OCI-LY1 (cell line): ENCODE data around the gene GXYLT2.
A peak's percentile ranks its signal among the peaks of the same experiment; 100 is the strongest.

Source experiments
- H2AFZ ChIP-seq: fragments of 200-600 bp; sonication (generic), shearing (Covaris generic); 2 replicates; pipeline ENCODE4 v1.6.0; 2014; ENCODE audit warnings: antibody characterized with exemption, mild to moderate bottlenecking, low read length
- H3F3A ChIP-seq: fragments of 200-600 bp; sonication (generic), shearing (Covaris generic); 2 replicates; pipeline ENCODE4 v1.6.0; 2014; ENCODE audit warnings: mild to moderate bottlenecking, antibody characterized with exemption, low read length, moderate library complexity; ENCODE audit not compliant: insufficient read depth
- H3K27ac ChIP-seq: fragments of 200-600 bp; sonication (generic); 2 replicates; pipeline ENCODE4 v1.5.1; 2014; ENCODE audit warnings: low read length, mixed run types, mild to moderate bottlenecking, low read depth; ENCODE audit not compliant: poor library complexity, severe bottlenecking
- H3K27me3 ChIP-seq: fragments of 200-600 bp; sonication (generic); 2 replicates; pipeline ENCODE4 v1.6.0; 2014; ENCODE audit warnings: antibody characterized with exemption, mild to moderate bottlenecking, low read length, moderate library complexity; ENCODE audit not compliant: insufficient read depth
- H3K36me3 ChIP-seq: fragments of 200-600 bp; sonication (generic); 2 replicates; pipeline ENCODE4 v1.6.1; 2014; ENCODE audit warnings: mild to moderate bottlenecking, antibody characterized with exemption, low read length, moderate library complexity, mixed read lengths; ENCODE audit not compliant: insufficient read depth
- H3K4me1 ChIP-seq: fragments of 200-600 bp; sonication (generic); 2 replicates; pipeline ENCODE4 v1.5.1; 2014; ENCODE audit warnings: mild to moderate bottlenecking, low read length, moderate library complexity; ENCODE audit not compliant: insufficient read depth, severe bottlenecking
- H3K4me2 ChIP-seq: fragments of 200-600 bp; sonication (generic), shearing (Covaris generic); 2 replicates; pipeline ENCODE4 v1.6.1; 2014; ENCODE audit warnings: low read length
- H3K4me3 ChIP-seq: fragments of 200-600 bp; sonication (generic); 2 replicates; pipeline ENCODE4 v1.5.1; 2014; ENCODE audit warnings: low read length, low read depth, mild to moderate bottlenecking, mixed read lengths; ENCODE audit not compliant: poor library complexity, severe bottlenecking
- H3K79me2 ChIP-seq: fragments of 200-600 bp; shearing (Covaris generic); 2 replicates; pipeline ENCODE4 v1.6.1; 2016; ENCODE audit warnings: mixed run types, low read length, mixed read lengths; ENCODE audit not compliant: insufficient read depth
- H3K9ac ChIP-seq: fragments of 200-600 bp; sonication (generic), shearing (Covaris generic); 2 replicates; pipeline ENCODE4 v1.6.1; 2014; ENCODE audit warnings: mild to moderate bottlenecking, low read length, mixed read lengths
- H3K9me2 ChIP-seq: fragments of 200-600 bp; sonication (generic), shearing (Covaris generic); 2 replicates; pipeline ENCODE4 v1.6.1; 2014; ENCODE audit warnings: low read depth, mild to moderate bottlenecking, low read length, mixed read lengths
- H3K9me3 ChIP-seq: fragments of 200-600 bp; shearing (Covaris generic); 2 replicates; pipeline ENCODE4 v1.6.1; 2014; ENCODE audit warnings: low read length, mixed read lengths
- H4K20me1 ChIP-seq: fragments of 200-600 bp; sonication (generic), shearing (Covaris generic); 2 replicates; pipeline ENCODE4 v1.6.0; 2016; ENCODE audit warnings: mild to moderate bottlenecking, low read length; ENCODE audit not compliant: insufficient read depth
- CTCF ChIP-seq: fragments of 200-600 bp; sonication (generic), shearing (Covaris generic); IDR thresholded peaks from 2 replicates; pipeline ENCODE4 v1.5.1; 2017; ENCODE audit warnings: mild to moderate bottlenecking, antibody characterized with exemption, low read length, moderate library complexity, mixed read lengths
- EZH2 ChIP-seq: fragments of 200-600 bp; sonication (generic), shearing (Covaris generic); IDR thresholded peaks from 2 replicates; pipeline ENCODE4 v1.8.0; 2017; ENCODE audit warnings: borderline replicate concordance, mixed run types, mild to moderate bottlenecking, antibody characterized with exemption, low read length, moderate library complexity, mixed read lengths

GXYLT2 gene

GRCh38 chr3:72887343-72887704, 522 bp upstream of the GXYLT2 start:
- TF ChIP-seq CTCF (no peak), EZH2 (no peak)
- no peaks in the 10 kb centered on the region for H3F3A ChIP-seq
- H3K36me3 ChIP-seq, result no peaks in the 10 kb centered on the region
- no peaks in the 10 kb centered on the region for H3K9me3 ChIP-seq
- H3K4me2 ChIP-seq, result peak overlapping the region; percentile 68
- H3K9me2 ChIP-seq, result no peaks in the 10 kb centered on the region
- no peak overlapping the region; the same call in 1 of the 2 replicates for H3K9ac ChIP-seq
- H3K79me2 ChIP-seq, result no peaks in the 10 kb centered on the region
- no peaks in the 10 kb centered on the region for H4K20me1 ChIP-seq
- H3K27me3 ChIP-seq, result peaks cover 11% of the 10 kb centered on the region; the same call in 1 of the 2 replicates
- H3K4me1 ChIP-seq, result peaks cover 5% of the 10 kb centered on the region
- H2AFZ ChIP-seq, result no peak overlapping the region
- no peak overlapping the region for H3K27ac ChIP-seq
- peak overlapping the region; percentile 53 for H3K4me3 ChIP-seq

- H3K27ac ChIP-seq, result no peak overlapping the region
- peaks cover 11% of the 10 kb centered on the region; the same call in 1 of the 2 replicates for H3K27me3 ChIP-seq
- H3K9ac ChIP-seq, result no peak overlapping the region
- no peaks in the 10 kb centered on the region for H4K20me1 ChIP-seq
- H3K36me3 ChIP-seq, result no peaks in the 10 kb centered on the region
- H3K4me2 ChIP-seq, result peak overlapping the region; percentile 41; the same call in 1 of the 2 replicates
- H3K9me2 ChIP-seq, result no peaks in the 10 kb centered on the region
- no peak overlapping the region for H3K4me3 ChIP-seq
- H3F3A ChIP-seq, result no peaks in the 10 kb centered on the region
- peaks cover 5% of the 10 kb centered on the region for H3K4me1 ChIP-seq
- H3K79me2 ChIP-seq, result no peaks in the 10 kb centered on the region
- H3K9me3 ChIP-seq, result no peaks in the 10 kb centered on the region
- no peak overlapping the region for H2AFZ ChIP-seq
- TF ChIP-seq EZH2 (no peak), CTCF (no peak)
Observed at GRCh38 chr3:72888546-72889309, 882 bp downstream of the GXYLT2 start.

- H3K9me2 ChIP-seq, result no peaks in the 10 kb centered on the region
- no peak overlapping the region for H3K4me3 ChIP-seq
- H3K27ac ChIP-seq, result no peak overlapping the region
- H3K9me3 ChIP-seq, result no peaks in the 10 kb centered on the region
- TF ChIP-seq CTCF (no peak), EZH2 (no peak)
- H3K36me3 ChIP-seq, result no peaks in the 10 kb centered on the region
- H4K20me1 ChIP-seq, result no peaks in the 10 kb centered on the region
- H3K4me1 ChIP-seq, result peaks cover 5% of the 10 kb centered on the region
- no peak overlapping the region for H3K4me2 ChIP-seq
- H3F3A ChIP-seq, result no peaks in the 10 kb centered on the region
- peaks cover 11% of the 10 kb centered on the region; the same call in 1 of the 2 replicates for H3K27me3 ChIP-seq
- H2AFZ ChIP-seq, result no peak overlapping the region
- H3K9ac ChIP-seq, result no peak overlapping the region
- no peaks in the 10 kb centered on the region for H3K79me2 ChIP-seq
Observed at GRCh38 chr3:72889310-72890165, 1.7 kb downstream of the GXYLT2 start.
